HL-60 (cell line): ENCODE measurements around the gene MORC1.

ENCODE experiments used
- DNase-seq, 2 experiments: peaks; one replicate each; pipeline ENCODE4 v3.0.0-alpha.2; 2010 to 2020; ENCODE audit warnings: low read depth in 1 of 2, low spot score in 1 of 2
- H3K27ac ChIP-seq: fragments of 250-450 bp; sonication (Bioruptor Pico); replicated peaks from 2 replicates; pipeline ENCODE4 v1.5.1; 2020; ENCODE audit warnings: mild to moderate bottlenecking, moderate library complexity
- H3K27me3 ChIP-seq: fragments of 250-450 bp; sonication (Bioruptor Pico); 2 replicates; pipeline ENCODE4 v1.5.1; 2021; ENCODE audit warnings: mild to moderate bottlenecking, moderate library complexity; ENCODE audit not compliant: insufficient read depth, poor library complexity, severe bottlenecking
- H3K4me3 ChIP-seq: replicated peaks from 2 replicates; pipeline ENCODE4 v1.5.1; 2011; ENCODE audit warnings: mild to moderate bottlenecking, control low read depth, low read length; ENCODE audit not compliant: insufficient read depth
- CTCF ChIP-seq: IDR thresholded peaks from one replicate; pipeline ENCODE4 v1.5.1; 2011; ENCODE audit warnings: low read length, control low read depth, inconsistent platforms; ENCODE audit not compliant: insufficient read depth
- GABPA ChIP-seq: IDR thresholded peaks from 2 replicates; pipeline ENCODE4 v1.6.1; 2012; ENCODE audit warnings: low read depth
- POLR2AphosphoS5 ChIP-seq: IDR thresholded peaks from 2 replicates; pipeline ENCODE4 v1.6.1; 2012; ENCODE audit warnings: low read depth
- REST ChIP-seq: IDR thresholded peaks from 2 replicates; pipeline ENCODE4 v1.6.1; 2012; ENCODE audit warnings: low read depth; ENCODE audit not compliant: insufficient replicate concordance
- SPI1 ChIP-seq: IDR thresholded peaks from 2 replicates; pipeline ENCODE4 v1.6.1; 2012; ENCODE audit warnings: low read depth, mild to moderate bottlenecking, borderline replicate concordance

Gene MORC1

GRCh38 chr3:109021556-109021955, 96.4 kb downstream of the MORC1 start:
- no peak overlapping the region for H3K27ac ChIP-seq
- TF ChIP-seq GABPA (no peak), REST (no peak), CTCF (no peak), SPI1 (no peak), POLR2AphosphoS5 (no peak)
- peaks cover 4% of the 10 kb centered on the region for H3K27me3 ChIP-seq
- no peak overlapping the region for H3K4me3 ChIP-seq
- no peak for DNase-seq

- DNase-seq = peak in 1 of 2 experiments; percentile 3
- no peak for TF ChIP-seq CTCF
- TF ChIP-seq SPI1 = no peak
- no peak for TF ChIP-seq REST
- no peak for TF ChIP-seq GABPA
- TF ChIP-seq POLR2AphosphoS5 = no peak
- Histone ChIP-seq H3K27ac (no peak overlapping the region), H3K4me3 (no peak overlapping the region), H3K27me3 (peaks cover 4% of the 10 kb centered on the region)
These were observed 99.1 kb downstream of the MORC1 start for GRCh38 chr3:109018828-109019227.

- TF ChIP-seq GABPA = no peak
- no peak for TF ChIP-seq POLR2AphosphoS5
- no peak for TF ChIP-seq CTCF
- TF ChIP-seq REST = no peak
- TF ChIP-seq SPI1 = no peak
- no peak overlapping the region for H3K4me3 ChIP-seq
- H3K27ac ChIP-seq = no peak overlapping the region
- DNase-seq = no peak
- no peaks in the 10 kb centered on the region for H3K27me3 ChIP-seq
These were observed 112.5 kb downstream of the MORC1 start for GRCh38 chr3:109005443-109005842.
